Activated gamma-delta T cell treated with Interleukin-2 at 50 U/mL for 16 hours (primary cell): Measurements from ENCODE around the gene DRC3.
"Not testable (repeated sequence)": the region's sequence is repeated elsewhere in the genome, so short reads cannot be mapped to it uniquely, and the experiment has no call there.

Experiments
- DNase-seq: peaks from one replicate; pipeline ENCODE4 v3.0.0-alpha.2; 2020

DRC3 gene

DNA sequence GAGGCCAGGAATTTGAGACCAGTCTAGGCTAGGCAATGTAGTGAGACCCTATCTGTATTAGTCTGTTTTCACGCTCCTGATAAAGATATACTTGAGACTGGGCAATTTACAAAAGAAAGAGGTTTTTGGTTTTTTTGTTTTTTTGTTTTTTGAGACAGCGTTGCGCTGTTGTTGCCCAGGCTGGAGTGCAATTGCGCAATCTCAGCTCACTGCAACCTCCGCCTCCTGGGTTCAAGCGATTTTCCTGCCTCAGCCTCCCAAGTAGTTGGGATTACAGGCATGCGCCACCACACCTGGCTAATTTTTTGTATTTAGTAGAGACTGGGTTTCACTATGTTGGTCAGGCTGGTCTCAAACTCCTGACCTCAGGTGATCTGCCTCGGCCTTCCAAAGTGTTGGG lies 23.2 kb downstream of the DRC3 start:
- DNase-seq = not testable (repeated sequence)

GRCh38 chr17:17998934-17999333 lies 26.3 kb downstream of the DRC3 start:
- no peak for DNase-seq

DNA sequence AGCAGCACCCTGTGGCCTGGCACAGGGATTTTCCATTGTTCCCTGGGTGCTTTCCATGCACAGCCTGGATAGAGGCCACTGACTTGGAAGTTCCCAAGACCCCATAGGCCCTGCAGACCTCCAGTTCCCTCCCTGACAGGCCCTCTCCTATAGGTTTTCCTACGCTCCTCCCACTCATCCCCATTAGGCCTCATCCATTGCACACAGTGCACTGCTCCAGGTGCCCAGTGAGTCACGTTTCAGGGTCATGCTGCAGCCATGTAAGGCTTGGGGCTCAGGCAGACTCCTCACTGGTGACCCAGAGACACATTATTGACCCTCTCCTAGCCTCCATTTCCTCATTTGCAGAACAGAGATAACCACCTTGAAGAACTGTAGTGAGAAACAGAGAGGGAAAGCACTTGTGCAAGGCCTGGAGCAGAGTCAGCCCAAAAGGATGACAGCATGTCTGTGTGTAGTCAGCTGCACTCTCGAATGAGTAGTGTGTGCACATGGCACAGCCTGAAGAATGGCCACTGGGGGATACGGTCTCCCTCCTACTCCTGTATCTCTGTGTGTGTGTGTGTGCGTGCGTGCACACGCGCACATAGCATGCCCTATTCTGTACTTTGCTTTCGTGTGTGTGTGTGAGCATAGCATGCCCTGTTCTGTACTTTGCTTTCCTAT lies 26.8 kb downstream of the DRC3 start:
- DNase-seq = no peak

DNA sequence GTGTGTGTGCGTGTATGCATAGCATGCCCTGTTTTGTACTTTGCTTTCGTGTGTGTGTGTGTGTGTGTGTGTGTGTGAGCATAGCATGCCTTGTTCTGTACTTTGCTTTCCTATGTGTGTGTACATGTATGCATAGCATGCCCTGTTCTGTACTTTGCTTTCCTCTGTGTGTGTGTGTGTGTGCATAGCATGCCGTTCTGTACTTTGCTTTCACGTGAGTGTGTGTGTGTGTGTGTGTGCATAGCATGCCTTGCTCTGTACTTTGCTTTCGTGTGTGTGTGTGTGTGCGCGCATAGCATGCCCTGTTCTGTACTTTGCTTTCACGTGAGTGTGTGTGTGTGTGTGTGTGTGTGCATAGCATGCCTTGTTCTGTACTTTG lies 27.4 kb downstream of the DRC3 start:
- no peak for DNase-seq

GRCh38 chr17:18002171-18002570 lies 29.5 kb downstream of the DRC3 start:
- no peak for DNase-seq

DNA sequence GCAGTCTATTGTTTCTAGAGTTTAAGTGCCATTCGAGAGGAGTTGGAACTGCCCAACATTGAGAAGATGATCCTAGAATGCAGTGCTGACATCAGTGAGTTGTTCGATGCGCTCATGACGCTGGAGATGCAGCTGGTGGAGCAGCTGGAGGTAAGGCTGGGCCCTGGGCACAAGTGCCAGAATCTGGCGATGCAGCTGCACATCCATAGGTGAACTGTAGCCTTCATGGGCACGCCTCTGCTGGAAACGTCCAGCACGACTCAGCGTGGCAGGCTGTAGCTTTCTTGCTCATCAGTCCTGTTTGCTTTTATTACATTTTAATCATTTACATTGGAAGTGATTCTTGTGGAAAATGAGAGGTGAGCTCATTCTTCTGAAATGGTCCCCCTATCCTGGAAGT lies 31.7 kb downstream of the DRC3 start:
- DNase-seq = no peak

GRCh38 chr17:18004884-18005305 lies 32.2 kb downstream of the DRC3 start:
- DNase-seq = no peak

GRCh38 chr17:18005496-18005895 lies 32.8 kb downstream of the DRC3 start:
- no peak for DNase-seq

- no peak for DNase-seq
These were observed 34.0 kb downstream of the DRC3 start for GRCh38 chr17:18006495-18007239.

- DNase-seq = no peak
These were observed 36.0 kb downstream of the DRC3 start for GRCh38 chr17:18008496-18009268.

DNA sequence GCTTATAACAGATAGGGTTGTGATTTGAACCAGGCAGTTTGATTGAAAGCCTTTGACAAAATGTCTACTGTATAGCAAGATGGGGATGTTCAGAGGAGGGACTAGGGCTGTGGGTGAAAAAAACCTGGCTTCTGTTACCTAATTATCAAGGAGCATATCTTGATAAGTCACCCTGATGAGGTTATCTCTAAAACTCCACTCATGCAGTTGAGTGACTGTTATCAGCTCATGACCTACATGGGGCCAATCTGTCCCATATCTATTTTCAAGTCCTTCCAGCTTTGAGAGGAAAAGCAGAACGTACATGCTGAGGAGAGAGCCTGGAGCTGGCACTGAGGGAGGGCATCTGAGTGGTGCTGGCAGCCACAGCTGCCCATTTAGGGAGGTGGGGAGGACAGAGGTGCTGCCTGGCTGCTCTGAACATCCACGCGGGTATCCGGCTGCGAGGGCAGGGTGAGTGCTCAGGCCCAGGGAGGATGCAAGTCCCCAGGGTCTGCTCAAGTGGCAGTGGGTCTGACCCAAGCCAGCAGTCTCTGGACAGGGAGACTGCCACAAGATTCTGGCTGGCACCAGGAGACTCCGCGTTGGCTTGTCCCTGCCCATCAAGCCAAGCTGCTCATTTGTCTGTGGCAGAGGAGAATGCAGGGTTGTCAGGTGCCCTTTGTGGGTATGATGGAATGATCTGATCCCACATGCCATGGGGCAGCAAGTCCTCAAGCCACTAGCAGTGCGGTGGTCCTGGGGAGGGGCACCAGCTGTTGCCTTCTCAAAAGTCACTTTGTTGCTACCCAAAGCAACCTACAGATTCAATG lies 37.2 kb downstream of the DRC3 start:
- no peak for DNase-seq

DNA sequence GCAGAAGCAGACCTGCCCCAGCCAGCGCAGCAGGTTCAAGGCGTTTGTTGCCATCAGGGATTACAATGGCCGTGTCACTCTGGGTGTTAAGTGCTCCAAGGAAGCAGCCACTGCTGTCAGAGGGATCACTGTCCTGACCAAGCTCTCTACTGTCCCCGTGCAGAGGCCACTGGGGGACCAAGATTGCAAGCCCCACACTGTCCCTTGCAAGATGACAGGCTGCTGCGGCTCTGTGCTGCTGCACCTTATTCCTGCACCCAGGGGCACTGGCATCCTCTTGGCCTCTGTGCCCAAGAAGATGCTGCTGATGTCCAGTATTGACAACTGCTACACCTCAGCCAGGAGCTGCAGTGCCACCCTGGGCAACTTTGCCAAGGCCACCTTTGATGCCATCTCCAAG lies 38.6 kb downstream of the DRC3 start:
- no peak for DNase-seq

DNA sequence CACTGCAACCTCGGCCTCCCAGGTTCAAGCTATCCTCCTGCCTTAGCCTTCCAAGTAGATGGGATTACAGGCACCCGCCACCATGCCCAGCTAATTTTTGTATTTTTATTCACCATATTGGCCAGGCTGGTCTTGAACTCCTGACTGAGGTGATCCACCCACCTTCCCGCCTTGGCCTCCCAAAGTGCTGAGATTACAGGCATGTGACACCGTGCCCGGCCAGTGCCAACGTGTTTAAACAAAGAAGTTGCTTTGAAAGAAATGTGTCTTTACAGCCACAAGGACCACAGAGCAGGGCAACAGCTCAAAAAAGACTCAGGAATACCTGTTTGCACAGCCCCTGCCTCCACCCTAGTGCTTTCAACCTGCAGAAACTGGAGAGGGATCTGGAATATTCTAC lies 41.3 kb downstream of the DRC3 start:
- no peak for DNase-seq

DNA sequence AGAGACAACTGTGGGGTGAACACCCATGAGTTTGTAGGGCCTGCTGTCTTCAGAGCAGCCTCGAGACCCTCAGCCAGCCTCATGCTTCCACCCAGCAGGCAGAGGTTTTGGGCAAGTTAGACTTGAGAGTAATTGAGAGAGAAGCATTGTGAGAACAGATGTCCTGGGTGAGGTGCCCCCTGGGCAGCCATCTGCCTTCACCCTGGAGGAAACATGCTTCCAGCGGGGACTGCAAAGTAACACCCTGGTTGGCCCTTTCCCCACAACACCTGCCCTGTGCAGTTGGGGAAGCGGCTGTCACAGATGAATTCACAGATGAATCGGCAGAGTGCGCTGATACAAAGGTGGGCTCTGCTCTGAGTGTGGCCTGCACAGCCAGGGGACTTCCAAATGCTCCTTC lies 42.9 kb downstream of the DRC3 start:
- DNase-seq = no peak

- no peak for DNase-seq
These were observed 43.8 kb downstream of the DRC3 start for GRCh38 chr17:18016426-18016825.

- no peak for DNase-seq
These were observed 45.3 kb downstream of the DRC3 start for GRCh38 chr17:18017958-18018357.

- no peak for DNase-seq
These were observed 45.8 kb downstream of the DRC3 start for GRCh38 chr17:18018411-18018921.

DNA sequence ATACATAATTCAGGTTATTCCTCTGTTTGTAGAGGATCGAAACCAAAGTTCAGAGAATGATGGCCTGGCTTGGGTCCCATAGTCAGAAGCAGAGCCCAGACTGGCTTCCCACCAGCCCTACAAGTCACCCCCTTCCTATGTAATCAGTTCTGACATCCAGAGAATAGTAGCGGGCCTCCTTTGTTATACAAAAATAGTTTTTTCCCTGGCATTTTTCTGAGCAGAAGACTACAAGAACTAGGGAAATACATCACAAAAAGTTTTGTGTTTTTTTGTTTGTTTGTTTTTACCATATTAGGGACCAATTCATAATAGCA lies 47.1 kb downstream of the DRC3 start:
- DNase-seq = no peak

DNA sequence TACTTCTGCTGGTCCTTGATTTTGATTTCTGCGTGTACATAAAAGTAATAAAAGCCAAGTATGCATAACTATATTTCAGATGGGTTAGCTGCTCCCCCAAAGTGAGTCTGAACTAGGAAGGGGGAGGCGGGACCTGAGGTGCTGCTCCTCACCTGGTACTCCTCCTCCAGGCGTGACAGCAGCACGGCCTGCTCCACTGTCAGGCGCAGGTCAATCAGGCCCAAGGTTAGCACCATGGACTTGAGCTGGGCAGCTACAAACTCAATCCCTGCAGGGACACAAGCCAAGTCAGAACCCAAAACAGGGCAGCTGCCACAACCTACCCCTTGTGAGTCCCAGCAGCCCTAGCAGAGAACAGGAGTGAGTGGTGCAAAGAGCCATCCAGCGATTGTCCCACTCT lies 48.3 kb downstream of the DRC3 start:
- no peak for DNase-seq

DNA sequence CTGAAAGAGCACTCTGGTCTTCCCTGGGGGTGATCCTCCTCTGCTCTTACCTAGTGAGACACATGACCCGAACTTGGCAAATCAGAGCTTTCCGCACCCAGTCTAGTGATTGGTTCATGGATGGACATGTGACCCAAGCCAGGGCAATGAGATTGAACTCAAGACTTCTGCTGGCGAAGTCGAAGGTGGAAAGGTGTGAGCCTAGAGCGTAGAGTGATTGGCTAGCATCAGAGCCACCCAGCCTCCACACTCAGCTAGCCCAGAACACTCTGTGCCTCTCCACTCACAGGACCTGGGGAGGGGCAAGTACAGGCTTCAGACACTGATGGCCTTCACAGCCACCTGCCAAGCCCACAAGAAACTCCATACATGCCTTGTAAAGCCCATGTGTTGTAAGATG lies 48.7 kb downstream of the DRC3 start:
- no peak for DNase-seq

DNA sequence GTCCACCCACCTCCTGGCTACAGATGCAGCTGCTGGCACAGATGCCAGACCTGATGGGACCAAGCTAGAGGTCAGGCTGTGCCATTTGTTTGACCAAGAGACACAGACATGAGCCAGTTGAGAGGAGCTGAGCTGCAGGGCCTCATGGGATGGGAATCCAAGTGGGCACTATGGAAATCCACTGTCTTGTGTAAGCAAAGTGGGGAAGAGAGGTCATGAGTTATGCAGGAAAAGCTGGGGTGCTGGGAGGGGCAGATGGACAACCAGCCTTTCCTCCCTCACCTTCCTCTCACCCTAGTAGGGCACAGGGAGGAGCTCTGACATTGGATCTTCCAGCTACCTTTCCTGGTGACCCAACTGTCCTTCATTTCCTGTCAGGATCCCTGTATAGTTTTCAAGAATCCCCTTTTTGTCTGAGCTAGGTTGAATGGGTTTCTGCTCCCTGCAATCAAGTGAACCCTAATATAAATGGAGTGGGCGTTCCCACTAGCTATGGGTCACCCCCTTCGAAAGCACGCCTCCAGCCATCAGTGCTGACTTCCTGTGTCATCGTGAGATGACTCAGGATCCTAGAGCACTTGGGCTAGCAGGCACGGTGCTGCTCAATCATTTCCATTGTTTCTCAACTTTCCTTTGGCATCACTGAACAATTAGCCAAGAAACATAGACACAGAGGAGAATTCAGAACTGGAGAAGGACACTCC lies 52.7 kb downstream of the DRC3 start:
- DNase-seq = no peak
